KBM-7 (cell line): Measurements from ENCODE around the gene PCA3.
A peak's percentile ranks its signal among the peaks of the same experiment; 100 is the strongest.

Experiments
- DNase-seq: peaks from one replicate; pipeline ENCODE4 v3.0.0-alpha.2; 2015
- in situ Hi-C: fragments of 300-500 bp; cut with MboI; formaldehyde crosslinking; loops from 2 replicates; pipeline ENCODE4 v1.14.3; 2020; ENCODE audit warnings: low sequenced_read_pairs, low pct_unique_long_range_greater_than_20kb, mixed read lengths

PCA3 gene

DNA sequence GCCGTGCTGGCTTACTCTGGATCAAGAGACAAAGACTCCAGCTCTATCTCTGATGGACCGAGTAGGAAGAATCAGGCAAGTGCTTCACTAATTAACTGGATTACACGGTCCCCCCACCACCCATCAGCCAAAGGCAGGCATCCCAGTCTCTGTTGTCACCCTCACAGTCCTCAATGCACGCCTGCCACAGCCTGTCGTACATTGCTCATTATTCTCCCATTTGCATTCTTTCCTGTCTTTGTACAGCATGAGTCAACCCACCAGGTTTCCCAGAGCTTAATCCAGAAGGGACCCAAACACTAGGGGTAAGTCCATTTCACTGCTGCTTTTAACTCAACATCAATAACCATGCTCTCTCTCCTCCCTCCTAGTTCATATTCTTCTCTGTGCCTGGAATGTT is 44.4 kb downstream of the PCA3 start:
- in situ Hi-C loops, result no loop called here
- no peak for DNase-seq

DNA sequence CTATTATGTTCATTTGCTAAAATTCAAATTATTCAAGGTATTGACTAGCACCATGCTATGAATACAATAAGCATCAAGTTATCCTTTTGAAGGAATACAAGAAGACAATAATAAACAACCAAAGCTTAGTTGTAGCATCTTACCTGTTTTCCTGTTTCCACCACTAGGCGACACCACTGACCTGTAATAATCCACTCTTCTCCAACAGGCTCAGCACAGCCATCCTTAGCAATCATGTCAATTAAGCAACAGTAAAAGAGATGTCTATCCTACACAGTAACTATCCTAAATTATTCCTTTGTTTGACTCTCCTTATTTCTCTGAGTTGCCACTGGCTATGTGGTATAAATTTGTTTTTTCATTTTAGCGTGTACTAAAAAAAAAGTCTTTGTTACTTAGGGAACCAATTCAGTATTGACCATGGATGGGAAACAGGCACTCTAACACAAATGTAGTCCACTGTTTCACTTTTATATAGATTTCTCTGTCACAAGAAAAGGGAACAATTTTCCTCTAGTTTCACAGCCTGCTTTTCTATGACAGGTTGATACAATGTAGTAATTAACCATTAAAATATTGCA is 46.2 kb downstream of the PCA3 start:
- in situ Hi-C loops, result no loop called here
- peak; percentile 59 for DNase-seq

DNA sequence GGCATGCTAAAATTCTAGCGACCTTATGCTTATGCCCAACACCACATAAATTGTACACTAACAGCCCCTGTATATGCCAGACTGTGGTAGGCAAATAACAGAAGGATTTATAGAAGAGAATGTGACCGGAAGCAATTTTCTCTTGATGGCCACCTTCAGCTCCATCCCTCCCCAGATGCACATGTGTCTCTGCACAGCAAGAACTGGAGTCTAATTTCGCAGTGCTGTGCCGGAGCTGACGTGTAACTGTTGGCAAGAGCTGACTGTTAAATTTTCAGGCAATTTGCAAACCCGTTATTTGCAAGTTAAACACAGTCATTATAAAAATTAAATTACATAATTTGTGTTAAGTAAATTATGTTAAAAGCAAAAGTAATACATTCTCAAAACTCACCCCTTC is 48.4 kb downstream of the PCA3 start:
- in situ Hi-C loops, result no loop called here
- DNase-seq, result no peak

DNA sequence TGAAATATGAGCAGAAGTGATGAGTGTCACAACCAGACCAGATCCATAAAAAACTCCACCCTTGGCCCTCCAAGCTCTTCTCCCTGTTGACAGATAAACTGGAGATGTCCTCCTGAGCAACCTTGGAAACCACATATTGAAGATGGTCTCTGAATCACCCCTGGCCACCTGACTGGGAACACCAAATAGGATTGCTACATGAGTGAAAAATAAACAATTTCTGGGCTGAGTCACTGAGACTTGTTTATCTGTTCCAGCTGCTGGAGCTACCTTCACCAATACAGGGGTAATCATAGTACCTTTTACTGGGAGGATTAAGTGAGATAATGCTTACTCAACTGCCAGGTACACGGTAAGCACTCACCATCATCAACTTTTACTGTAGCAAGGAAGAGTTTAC is 53.3 kb downstream of the PCA3 start:
- in situ Hi-C loops, result no loop called here

DNA sequence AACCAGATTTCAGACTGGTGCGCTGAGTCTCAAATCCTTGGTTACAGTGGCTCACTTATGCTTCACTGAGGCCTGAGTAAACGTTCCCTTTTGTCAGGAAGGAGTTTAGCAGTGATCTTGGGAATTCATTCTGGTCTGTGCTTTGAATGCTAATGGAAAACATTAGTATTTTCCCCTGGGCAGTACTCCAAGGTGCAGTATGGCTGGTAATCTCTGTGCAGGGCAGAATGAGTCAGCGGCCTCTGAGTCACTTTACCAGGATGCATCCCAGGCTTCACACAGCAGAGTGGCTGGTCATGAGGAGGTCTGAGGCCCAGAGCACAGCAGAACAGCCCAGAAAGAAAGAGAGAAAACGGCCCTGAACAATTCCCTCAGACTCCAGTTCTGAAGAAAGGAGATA is 54.0 kb downstream of the PCA3 start:
- in situ Hi-C loops, result no loop called here
- no peak for DNase-seq

More for the DNA sequence above, 53.3 kb downstream of the PCA3 start:
- no peak for DNase-seq

DNA sequence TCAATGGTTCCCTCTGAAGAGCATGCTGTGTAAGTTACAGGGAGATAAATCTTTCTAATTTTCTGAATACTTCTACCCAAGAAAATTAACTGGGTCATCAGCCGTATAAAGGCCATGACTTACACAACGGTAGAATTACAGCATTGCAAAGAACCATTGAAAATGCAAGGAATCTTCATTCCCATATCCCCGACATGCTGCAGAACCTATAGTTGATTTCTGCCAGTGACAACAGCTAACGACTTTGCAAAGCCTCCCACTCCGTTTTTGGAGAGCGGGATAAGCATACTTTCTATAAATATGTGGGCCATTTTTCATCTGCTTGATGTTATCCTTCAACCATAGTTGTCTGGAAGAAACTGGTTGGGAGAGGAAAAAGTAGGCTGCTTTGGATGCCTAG is 56.2 kb downstream of the PCA3 start:
- in situ Hi-C loops, result no loop called here

DNA sequence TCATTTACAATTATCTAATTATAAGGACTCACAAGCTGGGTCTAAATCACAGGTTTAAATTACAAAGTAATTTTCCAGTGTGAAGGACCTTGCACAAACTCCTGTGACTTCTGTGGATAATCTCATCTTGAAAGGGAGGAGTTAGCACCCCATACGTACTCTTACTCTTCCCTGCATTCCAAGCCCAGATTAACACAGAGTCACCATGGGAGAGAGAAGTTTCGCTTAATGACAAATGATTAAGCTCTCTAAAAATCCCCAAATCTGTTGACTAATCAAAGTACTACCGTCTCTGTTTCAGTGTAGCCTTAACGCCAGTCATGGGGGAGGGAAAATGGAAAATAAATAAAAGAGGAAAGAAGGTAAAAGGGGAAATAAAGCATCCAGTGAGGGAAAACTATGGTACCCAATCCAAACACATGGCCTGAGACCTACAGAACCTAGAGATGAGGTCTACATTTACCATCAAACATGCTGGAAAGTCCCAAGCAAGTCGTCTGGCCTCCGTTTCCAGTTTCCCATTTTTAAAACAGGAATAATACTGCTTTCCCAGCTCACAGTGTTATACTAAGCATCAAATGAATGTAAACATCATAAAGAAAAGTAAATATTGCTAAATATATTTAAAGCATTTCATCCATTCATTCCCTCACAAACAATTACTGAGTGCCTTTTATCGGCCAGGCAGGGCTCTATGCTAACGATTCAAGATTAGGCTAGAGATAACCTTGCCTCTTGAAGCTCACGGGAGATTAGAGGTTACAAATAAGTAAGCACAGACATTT is 63.2 kb downstream of the PCA3 start:
- no peak for DNase-seq
- in situ Hi-C loops, result no loop called here

More for the DNA sequence above, 56.2 kb downstream of the PCA3 start:
- DNase-seq, result no peak

DNA sequence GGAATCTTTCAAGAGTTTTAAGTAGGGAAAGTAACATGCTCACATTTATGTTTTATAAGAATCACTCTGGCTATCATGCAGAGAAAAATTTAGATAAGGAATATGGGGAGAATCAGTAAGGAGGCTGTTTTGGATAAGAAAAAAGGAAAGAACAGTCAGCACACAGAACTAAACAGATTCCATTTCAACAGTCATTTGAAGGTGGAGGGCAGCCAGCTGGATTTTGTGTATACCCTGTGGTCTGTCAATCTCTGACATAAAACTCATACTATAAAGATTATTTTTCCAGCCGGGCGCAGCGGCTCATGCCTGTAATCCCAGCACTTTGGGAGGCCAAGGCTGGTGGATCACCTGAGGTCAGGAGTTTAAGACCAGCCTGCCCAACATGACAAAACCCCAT is 64.2 kb downstream of the PCA3 start:
- DNase-seq, result no peak
- in situ Hi-C loops, result no loop called here

DNA sequence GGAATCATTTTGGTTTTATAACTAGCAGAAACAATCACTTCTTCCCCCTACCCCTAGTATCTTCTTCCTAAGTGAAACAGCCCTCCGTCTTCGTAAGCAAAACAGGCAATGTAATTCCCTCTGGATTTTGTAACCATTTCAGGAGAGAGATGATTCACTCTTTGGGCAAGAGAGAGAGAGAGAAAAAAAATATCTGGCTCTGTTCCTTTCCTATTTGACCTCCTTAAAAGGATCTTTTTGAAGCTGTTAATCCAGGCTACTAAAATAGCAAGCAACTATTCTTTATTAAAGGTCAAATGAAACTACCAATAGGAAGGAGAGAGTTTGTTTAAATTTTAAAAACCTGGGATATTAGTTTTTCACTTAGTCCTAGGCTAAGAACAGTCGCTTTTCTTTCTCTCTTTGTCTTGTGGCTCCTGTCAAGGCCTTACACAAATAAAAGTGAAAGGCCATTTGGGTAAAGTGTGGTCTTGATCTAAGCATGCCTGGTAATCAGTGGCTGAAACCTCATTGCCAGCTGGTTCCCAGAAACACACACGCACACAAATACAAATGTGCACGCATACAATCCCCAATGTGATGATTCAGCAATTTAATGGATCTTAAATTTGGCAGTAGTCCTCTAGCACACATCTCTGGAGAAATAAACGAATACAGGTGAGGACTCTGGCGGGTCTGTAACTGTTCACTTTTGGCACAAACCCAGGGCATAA is 71.5 kb downstream of the PCA3 start:
- DNase-seq, result no peak
- in situ Hi-C loops, result no loop called here
